Ammon's horn (tissue), 1 donor: ENCODE results near the gene LARGE1.
"Not testable (repeated sequence)": the region's sequence is repeated elsewhere in the genome, so short reads cannot be mapped to it uniquely, and the experiment has no call there.

Source experiments
- DNase-seq: peaks from one replicate; pipeline ENCODE4 v3.0.0-alpha.2; 2016; ENCODE audit warnings: low spot score

LARGE1 gene

GRCh38 chr22:33472462-33473344 lies 447.6 kb downstream of the LARGE1 start:
- no peak for DNase-seq

GRCh38 chr22:33470456-33470855 lies 449.8 kb downstream of the LARGE1 start:
- no peak for DNase-seq

GRCh38 chr22:33467620-33468095 lies 452.6 kb downstream of the LARGE1 start:
- DNase-seq: no peak

GRCh38 chr22:33467080-33467479 lies 453.2 kb downstream of the LARGE1 start:
- DNase-seq: no peak

- DNase-seq: peak; percentile 52
Observed at GRCh38 chr22:33465554-33465953, 454.7 kb downstream of the LARGE1 start.

- DNase-seq: no peak
Observed at GRCh38 chr22:33464698-33465097, 455.6 kb downstream of the LARGE1 start.

GRCh38 chr22:33461698-33462434 lies 458.4 kb downstream of the LARGE1 start:
- DNase-seq: no peak

GRCh38 chr22:33461245-33461644 lies 459.0 kb downstream of the LARGE1 start:
- DNase-seq: not testable (repeated sequence)

- no peak for DNase-seq
Observed at GRCh38 chr22:33459137-33459536, 461.1 kb downstream of the LARGE1 start.

GRCh38 chr22:33456511-33456910 lies 463.8 kb downstream of the LARGE1 start:
- DNase-seq: no peak

GRCh38 chr22:33455036-33455435 lies 465.2 kb downstream of the LARGE1 start:
- DNase-seq: no peak

- DNase-seq: no peak
Observed at GRCh38 chr22:33451866-33452469, 468.3 kb downstream of the LARGE1 start.

GRCh38 chr22:33450756-33451155 lies 469.5 kb downstream of the LARGE1 start:
- DNase-seq: no peak

- DNase-seq: no peak
Observed at GRCh38 chr22:33447733-33448132, 472.5 kb downstream of the LARGE1 start.

GRCh38 chr22:33443683-33444082 lies 476.6 kb downstream of the LARGE1 start:
- DNase-seq: no peak

- no peak for DNase-seq
Observed at GRCh38 chr22:33440756-33441155, 479.5 kb downstream of the LARGE1 start.

GRCh38 chr22:33438273-33438672 lies 482.0 kb downstream of the LARGE1 start:
- DNase-seq: peak; percentile 27

GRCh38 chr22:33431300-33431699 lies 489.0 kb downstream of the LARGE1 start:
- no peak for DNase-seq

GRCh38 chr22:33429281-33429680 lies 491.0 kb downstream of the LARGE1 start:
- DNase-seq: no peak

GRCh38 chr22:33427461-33427860 lies 492.8 kb downstream of the LARGE1 start:
- no peak for DNase-seq

- DNase-seq: no peak
Observed at GRCh38 chr22:33426451-33426850, 493.8 kb downstream of the LARGE1 start.

GRCh38 chr22:33421859-33422258 lies 498.4 kb downstream of the LARGE1 start:
- DNase-seq: no peak

- no peak for DNase-seq
Observed at GRCh38 chr22:33418484-33418883, 501.8 kb downstream of the LARGE1 start.
